Osteocyte (in vitro differentiated cells): ENCODE results near the gene KLHL26. TPM values are rescaled to one million over a fixed set of nuclear protein-coding genes. Genes with fewer than 3 reads are reported as not detected.

Experiments
- DNase-seq: peaks from one replicate; pipeline ENCODE4 v3.0.0; 2021; ENCODE audit warnings: mixed read lengths; ENCODE audit not compliant: unreplicated experiment; ENCODE audit errors: extremely low spot score
- H3K27ac Mint-ChIP-seq: one replicate; pipeline ENCODE4 v1.8.0; 2021; ENCODE audit warnings: mild to moderate bottlenecking, mixed read lengths; ENCODE audit not compliant: unreplicated experiment
- H3K27me3 Mint-ChIP-seq: one replicate; pipeline ENCODE4 v1.8.0; 2021; ENCODE audit warnings: mixed read lengths; ENCODE audit not compliant: unreplicated experiment
- H3K36me3 Mint-ChIP-seq: one replicate; pipeline ENCODE4 v1.8.0; 2021; ENCODE audit warnings: mixed read lengths; ENCODE audit not compliant: unreplicated experiment
- H3K4me1 Mint-ChIP-seq: one replicate; pipeline ENCODE4 v1.8.0; 2021; ENCODE audit warnings: mixed read lengths; ENCODE audit not compliant: unreplicated experiment
- H3K4me3 Mint-ChIP-seq: one replicate; pipeline ENCODE4 v1.8.0; 2021; ENCODE audit warnings: mild to moderate bottlenecking, moderate library complexity, mixed read lengths; ENCODE audit not compliant: unreplicated experiment
- H3K9me3 Mint-ChIP-seq: one replicate; pipeline ENCODE4 v1.8.0; 2021; ENCODE audit warnings: mixed read lengths; ENCODE audit not compliant: unreplicated experiment
- total RNA-seq: library from RNA; stranded (reverse); gene quantifications from 2 replicates; pipeline ENCODE4 v1.2.1, GENCODE V29; 2021
- TF ChIP-seq, protein P1 (sequence below): fragments of 200-600 bp; sonication (generic); IDR thresholded peaks from 2 replicates; pipeline ENCODE4 v1.5.0; 2021; ENCODE audit warnings: antibody characterized with exemption, mild to moderate bottlenecking, moderate library complexity

Gene KLHL26
- total RNA-seq, 1 donor from 2014 or later, result 12.4 TPM

DNA sequence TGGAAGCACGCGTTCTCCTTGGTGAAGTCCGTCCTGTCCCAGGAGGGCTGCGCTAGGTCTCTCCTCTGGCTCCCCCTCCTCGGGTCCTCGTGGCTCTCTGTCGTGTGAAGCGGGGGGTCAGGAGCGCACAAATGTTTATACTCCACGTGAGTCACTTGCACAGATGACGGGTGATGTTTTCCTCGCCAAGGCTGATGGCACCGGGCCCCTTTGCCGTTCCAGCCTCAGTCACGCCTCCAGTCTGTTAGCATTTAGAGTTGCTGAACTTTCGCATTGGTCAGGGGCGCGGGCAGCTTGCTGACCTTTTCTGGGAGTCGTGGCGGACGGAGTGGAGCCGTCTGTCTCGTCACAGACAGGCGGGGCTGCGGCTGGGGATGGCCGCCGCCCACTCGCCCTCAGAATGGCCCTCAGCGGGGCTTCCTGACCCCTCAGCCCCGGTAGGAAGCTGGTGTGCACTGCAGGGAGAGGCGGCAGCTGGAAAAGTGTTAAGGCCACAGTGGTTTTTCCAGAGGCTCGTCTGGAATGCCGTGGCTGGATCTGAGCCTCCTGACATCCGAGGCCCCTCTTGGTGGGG lies 13.7 kb downstream of the KLHL26 start:
- Mint-ChIP-seq H3K36me3 (no peaks in the 10 kb centered on the region), H3K27ac (peak overlapping the region; percentile 98), H3K4me1 (peaks cover 54% of the 10 kb centered on the region), H3K9me3 (no peaks in the 10 kb centered on the region), H3K27me3 (no peaks in the 10 kb centered on the region), H3K4me3 (peak overlapping the region; percentile 64)
- peak; percentile 87 for DNase-seq
- TF ChIP-seq, protein P1, sequence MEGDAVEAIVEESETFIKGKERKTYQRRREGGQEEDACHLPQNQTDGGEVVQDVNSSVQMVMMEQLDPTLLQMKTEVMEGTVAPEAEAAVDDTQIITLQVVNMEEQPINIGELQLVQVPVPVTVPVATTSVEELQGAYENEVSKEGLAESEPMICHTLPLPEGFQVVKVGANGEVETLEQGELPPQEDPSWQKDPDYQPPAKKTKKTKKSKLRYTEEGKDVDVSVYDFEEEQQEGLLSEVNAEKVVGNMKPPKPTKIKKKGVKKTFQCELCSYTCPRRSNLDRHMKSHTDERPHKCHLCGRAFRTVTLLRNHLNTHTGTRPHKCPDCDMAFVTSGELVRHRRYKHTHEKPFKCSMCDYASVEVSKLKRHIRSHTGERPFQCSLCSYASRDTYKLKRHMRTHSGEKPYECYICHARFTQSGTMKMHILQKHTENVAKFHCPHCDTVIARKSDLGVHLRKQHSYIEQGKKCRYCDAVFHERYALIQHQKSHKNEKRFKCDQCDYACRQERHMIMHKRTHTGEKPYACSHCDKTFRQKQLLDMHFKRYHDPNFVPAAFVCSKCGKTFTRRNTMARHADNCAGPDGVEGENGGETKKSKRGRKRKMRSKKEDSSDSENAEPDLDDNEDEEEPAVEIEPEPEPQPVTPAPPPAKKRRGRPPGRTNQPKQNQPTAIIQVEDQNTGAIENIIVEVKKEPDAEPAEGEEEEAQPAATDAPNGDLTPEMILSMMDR, result no peak

DNA sequence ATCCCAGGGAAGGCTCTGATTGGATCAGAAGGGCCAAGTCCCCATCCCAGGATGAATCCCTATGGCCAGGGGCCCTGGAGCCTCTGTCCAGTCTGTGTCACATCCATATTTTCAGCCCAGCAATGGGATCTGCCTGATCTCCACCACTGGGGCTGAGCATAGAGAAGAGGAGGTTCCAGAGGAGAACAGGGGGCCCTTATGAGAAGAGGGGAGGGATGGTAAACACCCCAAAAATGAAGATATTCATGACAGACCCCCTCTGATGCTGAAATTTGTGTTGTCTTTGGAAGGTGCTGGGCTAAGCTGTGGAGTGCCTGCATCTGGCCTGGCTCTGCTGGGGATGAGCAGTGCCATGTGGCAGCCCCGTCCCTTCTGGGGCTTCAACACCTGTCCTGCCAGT lies 14.5 kb downstream of the KLHL26 start:
- DNase-seq, result no peak
- H3K4me1 Mint-ChIP-seq, result peaks cover 54% of the 10 kb centered on the region

DNA sequence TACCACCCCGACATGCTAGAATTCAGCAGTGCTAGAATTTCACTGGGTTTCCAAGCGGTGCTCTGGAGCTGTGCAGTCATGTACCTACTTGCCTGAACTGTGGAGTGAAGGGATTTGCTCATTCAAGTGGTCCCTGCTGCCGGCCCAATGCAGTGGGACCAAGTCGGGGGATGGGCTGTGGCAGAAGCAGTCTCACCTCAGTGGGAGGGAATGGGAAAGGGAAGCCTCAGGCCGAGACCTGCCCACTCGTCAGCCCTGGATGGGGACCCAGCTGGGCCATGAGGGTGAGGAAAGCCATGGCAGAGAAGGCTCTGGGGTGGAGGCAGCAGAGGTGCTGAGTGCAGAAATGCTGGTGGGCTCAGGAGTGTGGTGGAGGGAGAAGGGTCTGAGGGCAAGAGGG lies 14.9 kb downstream of the KLHL26 start:
- Mint-ChIP-seq H3K9me3 (no peaks in the 10 kb centered on the region), H3K4me3 (no peak overlapping the region), H3K27me3 (no peaks in the 10 kb centered on the region), H3K27ac (peak overlapping the region; percentile 98), H3K36me3 (no peaks in the 10 kb centered on the region), H3K4me1 (peaks cover 55% of the 10 kb centered on the region)
- no peak for DNase-seq
- TF ChIP-seq, protein P1, result no peak

More for the DNA sequence above, 14.5 kb downstream of the KLHL26 start:
- Mint-ChIP-seq H3K27me3 (no peaks in the 10 kb centered on the region), H3K9me3 (no peaks in the 10 kb centered on the region), H3K4me3 (no peak overlapping the region), H3K36me3 (no peaks in the 10 kb centered on the region), H3K27ac (peak overlapping the region; percentile 98)
- TF ChIP-seq, protein P1, result no peak

DNA sequence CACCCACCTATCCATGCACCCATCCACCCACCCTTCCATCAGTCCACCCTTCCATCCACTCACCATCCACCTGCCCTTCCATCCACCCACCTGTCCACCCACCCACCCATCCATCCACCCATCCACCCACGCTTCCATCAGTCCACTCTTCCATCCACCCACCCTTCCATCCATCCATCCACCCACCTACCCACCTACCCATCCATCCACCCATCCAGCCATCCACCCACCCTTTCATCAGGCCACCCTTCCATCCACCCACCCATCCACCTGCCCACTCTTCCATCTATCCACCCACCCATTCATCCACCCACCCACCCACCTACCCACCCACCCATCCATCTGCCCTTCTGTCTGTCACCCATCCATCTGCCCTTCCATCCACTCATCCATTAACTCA lies 17.0 kb downstream of the KLHL26 start:
- no peak overlapping the region for H3K4me3 Mint-ChIP-seq
- no peak for DNase-seq
- peaks cover 60% of the 10 kb centered on the region for H3K4me1 Mint-ChIP-seq
- H3K27me3 Mint-ChIP-seq, result no peaks in the 10 kb centered on the region
- H3K9me3 Mint-ChIP-seq, result no peaks in the 10 kb centered on the region
- TF ChIP-seq, protein P1, result no peak
- no peak overlapping the region for H3K27ac Mint-ChIP-seq
- no peaks in the 10 kb centered on the region for H3K36me3 Mint-ChIP-seq

DNA sequence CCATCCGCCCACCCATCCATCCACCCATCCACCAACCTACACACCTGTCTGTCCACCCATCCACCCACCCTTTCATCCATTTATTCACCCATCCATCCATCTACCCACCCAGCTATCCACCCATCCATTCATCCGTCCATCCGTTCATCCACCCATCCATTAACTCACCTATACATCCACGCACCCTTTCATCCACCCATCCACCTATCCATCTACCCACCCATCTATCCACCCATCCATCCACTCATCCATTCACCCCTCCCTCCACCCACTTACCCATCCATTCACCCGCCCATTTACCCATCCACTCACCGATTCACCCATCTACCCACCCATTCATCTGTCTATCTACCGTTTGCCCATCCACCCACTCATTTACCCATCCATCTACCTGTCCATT lies 17.6 kb downstream of the KLHL26 start:
- Mint-ChIP-seq H3K4me1 (peaks cover 60% of the 10 kb centered on the region), H3K4me3 (no peak overlapping the region), H3K9me3 (no peaks in the 10 kb centered on the region), H3K27ac (no peak overlapping the region), H3K36me3 (no peaks in the 10 kb centered on the region), H3K27me3 (no peaks in the 10 kb centered on the region)
- no peak for DNase-seq
- TF ChIP-seq, protein P1, result no peak
